Caki2 (cell line): Measurements from ENCODE around the gene HOXA9. TPM values are rescaled to one million over a fixed set of nuclear protein-coding genes. Genes with fewer than 3 reads are reported as not detected.

Source experiments
- DNase-seq: peaks from one replicate; pipeline ENCODE4 v3.0.0-alpha.2; 2015; ENCODE audit warnings: low read depth
- in situ Hi-C: cut with HindIII; loops from 2 replicates; pipeline ENCODE4 v1.10.0; 2016; ENCODE audit warnings: low sequenced_read_pairs, low pct_unique_long_range_greater_than_20kb, mixed read lengths
- total RNA-seq: library from RNA; depleted of rRNA; stranded (reverse); fragments of >200 nt; shearing (Covaris generic); gene quantifications from 2 replicates; pipeline ENCODE4 v1.2.3, GENCODE V29; 2014; ENCODE audit warnings: low replicate concordance

Gene HOXA9
- total RNA-seq, 1 experiment from 2014 or later, result 46.9 TPM

DNA sequence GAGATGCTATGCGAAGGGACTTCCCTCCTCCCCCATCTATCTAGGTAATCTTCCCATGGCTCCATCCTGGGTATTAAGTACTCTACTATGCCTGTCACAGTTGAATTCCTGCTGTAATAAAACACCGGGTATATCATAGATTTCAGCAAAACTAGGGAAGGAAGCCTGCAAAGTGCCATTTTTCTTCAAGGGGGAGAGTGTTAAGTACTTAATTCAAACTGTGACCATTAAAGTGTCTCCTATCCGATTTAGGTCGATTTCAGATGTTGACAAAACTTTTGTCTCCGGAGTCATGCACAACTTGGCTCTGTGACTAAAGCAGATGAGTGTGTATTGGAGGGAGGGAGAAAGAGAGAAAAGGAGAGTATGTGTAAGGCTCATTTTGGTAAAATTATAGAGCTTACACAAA, 39.3 kb downstream of the HOXA9 start:
- peak; percentile 84 for DNase-seq
- in situ Hi-C loops, result loop anchor here (5.0 kb wide), 1 partner anchor 36 kb away; no protein-coding TSS in a partner anchor

DNA sequence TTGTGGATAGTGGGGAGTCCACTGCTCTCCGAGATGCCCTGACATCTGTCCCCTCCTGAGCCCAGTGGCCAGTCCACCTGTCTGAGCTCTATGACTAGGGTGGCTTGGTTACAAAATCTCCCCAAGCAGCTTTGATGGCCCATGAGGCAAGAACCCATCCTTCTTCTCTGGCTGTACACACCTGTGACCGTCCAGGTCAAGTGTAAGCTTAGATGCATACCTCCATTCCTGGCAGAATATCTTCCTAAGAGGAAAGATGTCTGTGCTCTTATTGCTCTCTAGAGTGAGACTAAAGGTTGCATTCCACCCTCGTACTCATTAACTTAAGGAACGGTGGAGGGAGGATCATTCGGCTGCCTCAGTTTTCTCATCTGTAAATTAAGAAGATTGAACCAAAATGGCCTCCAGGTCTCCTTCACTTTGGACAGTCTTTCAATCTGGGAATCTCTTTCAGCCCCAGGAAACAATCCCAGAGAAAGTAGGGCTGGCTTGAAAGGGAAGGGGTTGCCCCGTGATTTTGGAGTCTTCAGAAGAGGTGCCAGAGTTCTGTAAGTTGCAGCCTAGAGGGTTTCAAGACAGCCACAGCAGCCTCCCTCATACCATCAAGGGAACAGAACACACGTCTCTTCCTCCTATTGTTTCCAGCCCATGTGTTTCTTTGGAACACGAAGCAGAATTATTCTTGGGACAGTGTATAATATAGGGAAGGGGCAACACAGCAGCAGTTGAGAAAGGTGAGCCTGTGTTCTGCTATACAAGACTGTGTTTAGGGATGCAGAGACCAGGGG, 40.2 kb downstream of the HOXA9 start:
- in situ Hi-C loops, result loop anchor here (5.0 kb wide), 1 partner anchor 37 kb away; no protein-coding TSS in a partner anchor
- DNase-seq, result peak; percentile 73

DNA sequence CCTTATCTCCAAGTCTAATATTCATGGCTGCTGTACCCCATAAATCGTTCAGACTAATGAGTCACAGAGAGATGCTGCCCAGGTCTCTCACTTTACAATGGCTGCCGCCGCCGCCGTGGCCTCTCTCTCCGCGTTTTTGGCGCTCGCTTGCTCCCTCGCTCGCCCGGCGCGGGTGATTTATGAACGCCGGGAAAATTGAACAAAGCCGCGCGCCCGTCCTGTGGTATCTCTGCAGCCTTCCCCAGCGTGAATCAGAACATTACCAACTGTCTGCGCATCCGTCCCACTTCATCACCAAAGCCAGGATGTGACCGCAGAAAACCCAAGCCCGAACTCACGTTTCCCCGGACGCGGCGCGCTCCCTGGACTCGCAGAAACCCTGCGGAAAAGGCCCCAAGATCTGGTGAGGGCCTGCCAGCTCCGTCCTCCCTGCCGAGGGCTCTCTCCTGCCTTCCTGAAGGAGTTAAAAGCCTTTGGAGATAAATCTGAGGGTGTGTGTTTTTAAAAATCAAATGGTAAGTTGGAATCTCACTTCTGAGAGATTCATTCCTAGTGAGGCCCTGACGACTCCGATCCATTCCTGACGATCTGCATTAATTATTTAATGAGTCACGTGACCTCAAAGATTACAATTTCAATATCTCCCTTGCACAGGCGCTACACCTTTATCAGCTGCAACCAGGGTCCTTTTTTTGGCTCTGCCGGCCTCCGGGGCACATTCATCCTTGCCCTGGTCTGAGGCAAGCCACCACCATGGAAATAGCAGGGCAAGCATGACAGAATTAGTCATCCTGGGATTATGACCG, 41.0 kb downstream of the HOXA9 start:
- in situ Hi-C loops, result no loop called here

DNA sequence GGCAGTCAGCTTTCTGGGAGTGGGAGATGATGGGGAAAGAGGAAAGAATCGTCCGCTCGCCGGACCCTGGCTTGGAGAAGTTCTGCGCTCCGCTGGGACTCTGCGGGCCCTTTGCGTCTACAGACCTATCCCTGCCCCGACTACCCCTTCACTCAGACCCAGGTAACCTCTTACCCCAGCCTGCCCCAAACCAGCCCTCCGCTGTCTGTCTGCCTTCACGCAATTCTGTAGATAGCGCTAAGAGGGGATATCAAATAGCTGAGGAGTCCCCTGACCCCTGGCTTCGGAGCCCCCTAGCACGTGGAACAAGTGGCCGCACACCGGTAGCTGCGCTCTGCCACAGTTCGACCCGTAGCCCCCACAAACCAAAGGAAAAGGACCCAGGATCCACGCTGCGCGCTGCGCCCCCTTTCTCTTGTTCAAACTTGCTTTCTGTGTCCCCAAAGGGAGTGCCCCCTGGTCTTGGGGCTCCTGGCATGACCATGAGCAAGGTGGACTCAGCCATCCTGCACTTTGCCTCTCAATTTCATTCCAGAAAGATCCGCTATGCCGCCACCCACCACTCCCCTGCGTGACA, 41.8 kb downstream of the HOXA9 start:
- in situ Hi-C loops, result no loop called here
- peak; percentile 49 for DNase-seq

More for the DNA sequence above, 41.0 kb downstream of the HOXA9 start:
- DNase-seq, result peak; percentile 78

DNA sequence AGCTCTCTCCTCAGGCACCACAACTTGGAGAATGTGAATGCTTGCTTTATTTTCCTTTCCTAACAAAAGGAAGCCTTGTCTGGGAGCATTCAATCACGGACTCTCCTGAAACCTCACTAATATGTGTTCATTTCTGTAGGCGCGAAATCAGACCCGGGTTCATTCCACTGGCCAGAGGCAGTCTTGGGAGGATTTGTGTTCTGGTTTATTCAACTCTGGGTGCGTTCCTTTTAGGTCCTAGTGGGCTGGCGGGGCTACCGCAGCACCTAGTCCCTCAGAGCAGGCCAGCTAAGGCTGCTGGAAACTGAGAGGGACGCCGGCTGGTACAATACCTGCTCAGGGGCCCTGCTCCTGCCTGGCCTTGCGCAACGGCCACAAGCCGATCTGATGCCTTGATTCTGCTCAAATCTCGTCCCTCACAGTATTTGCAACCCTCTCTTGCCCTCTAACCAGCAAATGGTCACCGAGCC, 42.3 kb downstream of the HOXA9 start:
- in situ Hi-C loops, result no loop called here
- peak; percentile 55 for DNase-seq

DNA sequence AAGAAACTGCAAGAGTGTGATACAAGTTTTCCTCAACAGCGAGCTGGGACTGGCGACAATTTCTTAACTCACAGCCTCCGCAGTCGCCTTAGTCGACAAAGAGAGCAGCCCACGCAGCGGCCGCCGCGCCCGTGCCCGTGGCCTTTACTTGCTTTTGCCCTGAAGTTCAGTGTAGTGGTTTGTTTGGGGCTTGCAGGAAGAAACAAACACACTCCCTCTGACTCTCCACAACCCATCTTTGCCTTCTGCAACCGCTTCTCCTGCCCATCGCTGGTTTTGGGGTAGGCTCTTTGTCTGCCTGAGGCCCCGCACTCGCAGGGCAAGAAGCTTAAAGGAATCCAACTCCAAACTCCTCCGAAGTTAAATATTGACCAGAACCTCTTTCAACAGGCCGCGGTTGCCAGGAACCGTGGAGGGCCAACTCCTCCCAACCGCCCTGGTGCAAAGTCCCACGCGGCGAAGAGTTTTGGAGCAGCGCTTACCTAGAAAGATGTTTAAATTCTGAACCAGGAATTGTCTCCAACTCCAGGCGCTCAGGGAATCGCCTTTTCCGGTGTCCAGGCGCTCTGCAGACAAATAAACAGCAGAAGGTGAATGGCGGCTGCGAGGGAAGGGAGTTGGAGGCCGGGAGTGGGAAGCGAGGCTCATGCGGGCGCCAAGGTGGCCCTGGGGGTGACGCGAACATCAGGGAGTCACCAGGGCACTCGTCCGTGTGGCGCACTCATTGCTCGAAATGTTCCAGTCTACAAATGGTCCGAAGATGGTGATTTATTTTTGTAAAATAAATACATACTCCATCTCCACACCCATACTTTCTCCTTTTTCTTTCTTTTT, 43.0 kb downstream of the HOXA9 start:
- peak; percentile 79 for DNase-seq
- in situ Hi-C loops, result no loop called here

DNA sequence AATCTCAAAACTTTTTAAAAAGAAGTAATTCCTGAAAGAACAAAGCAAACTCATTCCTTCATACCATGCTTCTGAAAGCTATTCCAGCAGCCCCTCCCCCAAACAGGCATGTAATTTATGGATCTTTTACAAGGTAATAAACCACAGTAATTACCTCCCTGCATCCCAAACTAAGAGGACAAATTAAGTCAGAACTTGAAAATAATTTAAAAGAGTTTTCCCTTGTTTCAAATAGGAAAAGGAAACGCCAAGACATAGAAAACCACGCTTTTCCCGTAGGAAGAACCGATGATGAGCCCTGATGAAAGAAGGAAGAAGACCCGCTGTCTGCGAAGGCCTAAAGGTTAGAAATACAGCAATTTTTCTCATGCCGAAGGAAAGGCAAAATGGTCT, 43.7 kb downstream of the HOXA9 start:
- no peak for DNase-seq
- in situ Hi-C loops, result no loop called here

DNA sequence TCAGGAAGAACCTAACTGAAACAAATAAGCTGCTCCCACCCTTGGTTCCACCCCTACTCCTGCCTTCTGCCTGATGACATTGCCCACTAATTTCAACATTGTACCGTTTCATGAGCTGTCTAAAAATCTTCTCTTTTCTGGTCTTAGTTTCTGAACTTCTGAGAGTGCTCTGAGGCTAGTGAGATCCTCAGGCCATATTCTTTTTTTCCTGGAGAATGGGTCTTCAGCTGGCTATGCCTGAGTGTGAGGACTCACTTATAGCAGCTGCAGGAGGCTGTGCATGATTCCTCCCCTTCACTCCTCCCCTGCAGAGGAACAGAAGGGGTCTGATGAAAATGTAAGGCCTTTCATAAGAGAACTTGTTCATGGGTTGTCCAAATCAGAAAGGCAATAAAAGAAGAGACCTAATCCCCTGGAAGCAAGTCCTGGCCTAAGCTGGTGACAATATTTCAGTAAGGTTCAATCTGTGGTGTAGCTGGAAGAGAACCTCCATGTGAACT, 45.9 kb downstream of the HOXA9 start:
- in situ Hi-C loops, result no loop called here
- no peak for DNase-seq

DNA sequence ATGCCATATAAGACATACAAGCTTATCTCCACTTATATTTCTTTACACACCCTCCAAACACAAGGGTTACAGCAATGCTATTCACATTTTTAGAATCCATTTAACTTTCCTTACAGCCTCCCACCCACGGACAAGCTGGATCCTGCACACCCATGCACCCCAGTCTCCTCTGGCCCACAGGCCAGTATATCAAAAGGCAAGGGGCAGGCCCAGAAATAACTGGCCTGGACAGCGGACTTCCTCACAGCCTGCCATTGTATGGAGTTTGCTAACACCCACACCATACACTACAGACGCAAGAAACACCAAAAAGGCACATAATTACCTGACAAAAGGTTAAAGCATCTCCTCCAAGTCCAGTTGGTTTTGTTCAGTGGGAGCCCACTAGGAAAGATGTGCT, 46.8 kb downstream of the HOXA9 start:
- in situ Hi-C loops, result no loop called here
- DNase-seq, result no peak

DNA sequence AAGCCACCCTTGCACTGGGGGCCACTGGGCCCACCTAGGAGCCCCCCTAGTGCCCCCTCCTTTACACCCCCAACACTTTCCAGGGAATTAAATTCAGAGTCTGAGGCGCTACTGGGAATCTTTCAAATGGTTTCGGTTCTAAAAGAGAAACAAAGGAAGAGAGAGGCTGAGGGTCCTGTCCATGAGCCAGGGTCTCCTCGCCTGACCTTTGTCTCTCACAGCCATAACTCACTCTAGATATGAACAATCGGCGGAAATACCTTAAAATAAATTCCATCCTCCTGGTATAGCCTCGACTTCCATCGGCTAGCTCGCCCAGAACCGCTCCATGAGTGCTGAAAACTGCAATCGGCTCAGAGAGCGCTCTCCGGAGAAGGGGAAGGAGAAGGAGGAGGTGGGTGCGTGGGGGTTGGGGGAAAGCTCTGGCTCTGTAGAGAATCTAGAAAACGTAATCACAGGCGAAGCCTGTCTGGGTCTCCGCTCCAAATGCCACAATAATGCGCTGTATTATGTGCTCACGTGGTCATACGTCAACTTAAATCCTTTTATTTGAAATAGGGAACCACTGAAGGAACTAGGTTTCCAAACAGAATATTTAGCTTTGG, 47.3 kb downstream of the HOXA9 start:
- DNase-seq, result peak; percentile 80
- in situ Hi-C loops, result no loop called here

DNA sequence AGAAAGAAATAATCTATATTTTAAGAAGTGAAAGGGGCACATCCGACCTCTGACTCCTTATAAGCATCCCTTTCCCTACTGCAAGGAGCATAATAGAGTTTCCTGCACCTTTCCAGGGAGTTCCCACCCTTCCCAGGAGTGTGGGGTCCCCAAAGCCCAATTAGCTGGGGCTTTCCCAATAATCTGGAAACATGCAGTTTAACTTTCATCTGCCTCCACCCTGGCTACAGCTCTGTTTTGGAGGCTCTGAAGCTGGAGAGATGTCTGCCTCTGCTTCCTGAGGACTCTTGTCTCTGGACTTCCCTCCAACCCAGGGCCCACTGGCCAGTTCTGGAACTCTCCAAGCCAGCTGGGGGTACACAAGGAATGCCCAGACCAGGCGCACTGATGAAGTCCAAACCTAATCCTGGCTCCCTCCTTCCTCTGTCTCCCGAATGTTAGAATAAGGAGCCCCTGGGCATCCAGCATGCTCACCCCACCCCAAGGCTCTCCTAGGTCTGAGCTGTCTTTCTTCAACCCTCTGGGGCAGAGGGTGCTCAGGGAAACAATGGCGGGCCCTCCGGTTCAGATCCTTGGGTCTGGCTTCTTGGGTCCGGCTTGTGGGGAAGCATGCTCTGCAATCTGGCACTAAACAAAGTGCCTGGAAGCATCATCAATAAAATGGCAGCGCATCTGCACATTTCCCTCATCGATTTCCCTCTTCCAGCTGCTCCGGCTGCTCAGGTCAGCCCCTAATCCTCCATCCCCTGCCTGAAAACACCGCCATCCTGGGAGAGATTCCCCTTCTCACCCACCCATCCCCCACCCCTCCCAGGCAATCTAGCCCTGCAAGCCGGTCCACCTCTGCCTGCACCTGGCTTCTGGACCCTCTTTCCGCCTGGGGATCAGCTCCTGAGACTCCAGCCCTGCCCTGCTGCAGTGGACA, 48.1 kb downstream of the HOXA9 start:
- in situ Hi-C loops, result no loop called here
- DNase-seq, result peak; percentile 62

DNA sequence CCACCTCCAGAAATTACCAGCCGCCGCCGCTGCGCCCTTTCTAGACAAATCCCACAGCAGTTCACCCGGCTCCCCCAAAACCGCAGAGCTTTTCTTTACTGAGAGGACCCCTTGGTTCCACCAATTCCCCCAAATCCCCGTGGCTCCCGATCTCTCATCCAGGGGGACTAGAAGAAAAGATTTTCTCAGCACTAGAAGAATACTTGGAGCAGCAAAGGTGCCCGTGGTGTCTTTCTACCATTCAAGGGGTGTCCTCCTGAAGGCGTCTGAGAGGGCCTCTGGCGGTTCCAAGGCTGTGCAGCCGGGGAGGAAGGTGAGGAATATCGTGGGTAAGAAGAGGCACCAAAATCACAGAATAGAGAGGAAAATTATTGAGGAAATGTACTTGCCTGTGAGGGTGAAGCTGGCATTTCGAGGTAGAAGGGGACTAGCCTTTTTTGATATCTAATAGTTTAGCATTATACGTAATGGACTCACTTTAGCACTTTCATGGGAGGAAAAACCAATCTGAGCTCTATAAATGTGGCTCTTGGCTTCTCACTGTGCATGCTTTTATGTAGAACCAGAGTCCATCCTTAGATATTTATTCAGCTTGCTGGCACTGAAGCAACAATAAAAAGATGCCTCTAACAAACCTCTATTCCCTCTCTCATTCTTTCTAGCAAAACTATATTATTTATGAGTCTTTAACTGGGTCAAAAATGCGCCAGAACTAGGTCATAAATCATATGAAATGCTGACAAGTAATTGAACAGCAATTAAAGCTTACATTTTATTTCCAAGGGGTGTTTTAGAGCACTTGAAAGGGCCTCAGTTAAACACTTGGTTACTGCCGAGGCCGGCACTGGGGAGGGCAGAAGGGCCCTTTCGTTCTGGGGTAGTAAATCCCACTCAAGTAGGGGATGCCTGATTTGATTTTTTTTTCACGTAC, 49.0 kb downstream of the HOXA9 start:
- peak; percentile 62 for DNase-seq
- in situ Hi-C loops, result no loop called here

DNA sequence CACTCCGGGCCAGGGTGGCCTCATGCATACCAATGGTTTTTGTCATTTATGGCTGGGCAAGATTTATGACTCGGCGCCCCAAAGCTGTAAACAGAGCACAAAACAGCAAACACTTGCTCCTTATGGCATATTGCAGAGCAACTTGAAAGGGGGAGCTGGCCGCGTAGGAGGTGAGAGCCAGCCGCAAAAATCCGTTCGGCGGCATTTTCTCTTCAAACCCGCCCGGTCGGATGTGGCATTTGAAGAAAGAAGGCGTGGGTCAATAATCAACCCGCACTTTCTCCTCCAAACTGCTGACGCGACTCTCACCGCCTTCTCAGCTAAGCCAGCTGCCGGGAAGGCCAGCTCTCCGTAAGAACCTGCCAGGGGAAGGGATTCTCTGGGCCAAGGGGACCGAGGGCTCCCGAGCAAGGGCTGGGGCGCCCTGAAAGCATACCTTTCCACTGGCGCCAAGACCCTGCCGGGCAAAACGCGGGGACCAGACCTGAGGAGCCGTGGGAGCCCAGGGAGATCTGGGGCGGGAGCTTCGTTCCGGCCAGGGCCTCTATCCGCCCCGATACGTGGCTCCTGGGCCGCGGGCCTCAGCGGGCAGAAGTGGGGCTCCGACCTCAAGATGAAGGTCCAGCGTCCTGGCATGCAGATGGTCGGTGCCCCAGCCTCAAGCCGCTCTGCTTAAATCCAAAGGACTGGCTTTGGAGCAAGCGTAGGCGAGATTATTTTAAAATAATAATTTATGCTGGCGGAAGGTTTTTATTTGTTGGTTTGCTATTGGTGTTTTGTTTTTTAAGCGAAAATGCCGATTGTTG, 49.9 kb downstream of the HOXA9 start:
- peak; percentile 94 for DNase-seq
- in situ Hi-C loops, result no loop called here

DNA sequence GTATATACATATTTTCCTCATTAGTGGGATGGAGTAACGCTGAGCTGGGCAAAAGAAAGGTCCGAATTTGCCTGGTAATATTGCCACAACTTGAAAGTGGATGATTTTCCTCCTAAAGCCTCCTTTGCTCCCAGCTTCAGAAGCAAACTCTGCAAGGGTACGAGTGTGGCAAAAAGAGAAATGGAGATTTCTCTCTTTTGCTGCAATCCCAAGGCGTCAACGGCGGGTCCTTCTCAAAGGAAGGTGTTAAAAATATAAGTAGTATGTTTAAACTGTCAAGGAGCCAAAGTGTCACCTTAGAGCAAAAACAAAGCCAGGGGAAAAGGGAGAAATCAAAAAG, 50.5 kb downstream of the HOXA9 start:
- in situ Hi-C loops, result no loop called here

More for the DNA sequence above, 50.5 kb downstream of the HOXA9 start:
- DNase-seq, result no peak
